ENCODE measurements around the gene LYSMD4.

The LYSMD4 gene

GRCh38 chr15:99728916-99729315 lies 4.3 kb downstream of the LYSMD4 start:
- no peak overlapping the region for H3K27ac Mint-ChIP-seq (ENCODE audit: low read depth)
- DNase-seq (ENCODE audit: low spot score in 2 of 2): no peak
- no peaks in the 10 kb centered on the region for H3K9me3 Mint-ChIP-seq
- peaks cover 8% of the 10 kb centered on the region for H3K36me3 Mint-ChIP-seq (ENCODE audit: insufficient read depth)
- H3K4me1 Mint-ChIP-seq: peaks cover 18% of the 10 kb centered on the region
- no peak overlapping the region for H3K4me3 Mint-ChIP-seq
- no peaks in the 10 kb centered on the region for H3K27me3 Mint-ChIP-seq
- ATAC-seq (replicated peaks; ENCODE audit: extremely low read depth, poor library complexity, severe bottlenecking): no peak

- DNase-seq (ENCODE audit: low spot score in 2 of 2) (no peak), ATAC-seq (replicated peaks; ENCODE audit: extremely low read depth, poor library complexity, severe bottlenecking) (no peak)
- Mint-ChIP-seq H3K4me1 (peaks cover 14% of the 10 kb centered on the region), H3K27ac (ENCODE audit: low read depth) (no peak overlapping the region), H3K9me3 (no peaks in the 10 kb centered on the region), H3K27me3 (no peaks in the 10 kb centered on the region), H3K36me3 (ENCODE audit: insufficient read depth) (peaks cover 8% of the 10 kb centered on the region), H3K4me3 (no peak overlapping the region)
These were observed 5.5 kb downstream of the LYSMD4 start for GRCh38 chr15:99727733-99728132.

- H3K27ac Mint-ChIP-seq (ENCODE audit: low read depth): no peak overlapping the region
- no peak for DNase-seq (ENCODE audit: low spot score in 2 of 2)
- H3K4me1 Mint-ChIP-seq: peaks cover 13% of the 10 kb centered on the region
- no peaks in the 10 kb centered on the region for H3K9me3 Mint-ChIP-seq
- no peaks in the 10 kb centered on the region for H3K27me3 Mint-ChIP-seq
- H3K36me3 Mint-ChIP-seq (ENCODE audit: insufficient read depth): peaks cover 7% of the 10 kb centered on the region
- H3K4me3 Mint-ChIP-seq: no peak overlapping the region
- ATAC-seq (replicated peaks; ENCODE audit: extremely low read depth, poor library complexity, severe bottlenecking): no peak
These were observed 5.9 kb downstream of the LYSMD4 start for GRCh38 chr15:99727330-99727729.

DNA sequence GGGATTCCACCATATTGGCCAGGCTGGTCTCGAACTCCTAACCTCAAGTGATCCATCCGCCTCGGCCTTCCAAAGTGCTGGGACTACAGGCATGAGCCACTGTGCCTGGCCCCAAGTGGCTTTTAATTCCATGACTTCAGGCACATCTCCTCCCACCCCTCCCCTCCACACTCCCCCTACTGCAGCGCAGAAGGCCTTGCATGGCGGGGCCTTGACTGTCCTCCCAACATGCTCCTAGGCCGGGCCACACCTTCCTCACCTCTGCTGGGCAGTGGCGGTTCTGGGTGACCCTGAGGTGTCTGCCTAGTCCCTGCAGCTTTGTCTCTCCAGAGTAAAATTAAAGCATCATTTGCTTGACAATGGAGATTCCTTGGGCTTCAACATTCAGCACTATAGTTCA lies 6.9 kb downstream of the LYSMD4 start:
- no peaks in the 10 kb centered on the region for H3K27me3 Mint-ChIP-seq
- no peak overlapping the region for H3K27ac Mint-ChIP-seq (ENCODE audit: low read depth)
- H3K36me3 Mint-ChIP-seq (ENCODE audit: insufficient read depth): peaks cover 4% of the 10 kb centered on the region
- ATAC-seq (replicated peaks; ENCODE audit: extremely low read depth, poor library complexity, severe bottlenecking) (no peak), DNase-seq (ENCODE audit: low spot score in 2 of 2) (no peak)
- no peak overlapping the region for H3K4me3 Mint-ChIP-seq
- H3K9me3 Mint-ChIP-seq: no peaks in the 10 kb centered on the region
- H3K4me1 Mint-ChIP-seq: peaks cover 7% of the 10 kb centered on the region

GRCh38 chr15:99722406-99722805 lies 10.8 kb downstream of the LYSMD4 start:
- ATAC-seq (replicated peaks; ENCODE audit: extremely low read depth, poor library complexity, severe bottlenecking) (no peak), DNase-seq (ENCODE audit: low spot score in 2 of 2) (no peak)
- Mint-ChIP-seq H3K4me3 (no peak overlapping the region), H3K27me3 (no peaks in the 10 kb centered on the region), H3K4me1 (peaks cover 15% of the 10 kb centered on the region), H3K9me3 (no peaks in the 10 kb centered on the region), H3K27ac (ENCODE audit: low read depth) (no peak overlapping the region), H3K36me3 (ENCODE audit: insufficient read depth) (peaks cover 3% of the 10 kb centered on the region)

GRCh38 chr15:99721896-99722295 lies 11.3 kb downstream of the LYSMD4 start:
- H3K9me3 Mint-ChIP-seq: no peaks in the 10 kb centered on the region
- peaks cover 15% of the 10 kb centered on the region for H3K4me1 Mint-ChIP-seq
- ATAC-seq (replicated peaks; ENCODE audit: extremely low read depth, poor library complexity, severe bottlenecking): no peak
- no peaks in the 10 kb centered on the region for H3K27me3 Mint-ChIP-seq
- DNase-seq (ENCODE audit: low spot score in 2 of 2): no peak
- H3K27ac Mint-ChIP-seq (ENCODE audit: low read depth): no peak overlapping the region
- peaks cover 3% of the 10 kb centered on the region for H3K36me3 Mint-ChIP-seq (ENCODE audit: insufficient read depth)
- no peak overlapping the region for H3K4me3 Mint-ChIP-seq

DNA sequence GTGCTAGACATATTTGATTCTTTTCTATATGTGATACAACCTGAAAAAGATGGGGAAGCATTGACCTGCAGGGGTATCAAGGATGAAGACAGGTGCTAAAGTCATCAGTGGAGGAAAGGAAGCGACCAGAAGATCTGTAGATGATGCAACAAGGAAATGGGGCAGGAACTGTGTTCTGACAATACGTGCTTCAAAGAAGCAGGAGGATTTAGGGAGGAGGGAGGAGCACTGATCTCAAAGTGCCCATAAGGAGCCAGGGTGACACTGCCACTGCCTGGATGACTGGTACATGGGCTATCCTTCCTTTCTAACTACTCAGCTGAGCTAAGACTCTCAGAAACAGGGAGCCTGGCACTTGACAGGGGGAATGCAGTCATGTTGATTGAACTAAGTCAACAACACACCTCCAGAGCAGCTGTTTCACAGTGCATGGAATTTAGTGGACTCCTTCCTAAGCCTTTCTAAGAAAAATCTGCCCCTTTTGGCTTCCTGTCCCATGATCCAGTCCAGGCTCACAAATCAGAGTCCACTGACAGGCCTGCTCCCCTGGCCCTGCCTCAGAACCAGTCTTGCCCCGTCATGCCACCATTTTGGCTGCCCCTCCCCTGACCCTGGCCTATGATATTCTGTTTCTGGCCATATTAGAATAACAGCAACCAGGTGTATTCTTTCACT lies 12.0 kb downstream of the LYSMD4 start:
- Mint-ChIP-seq H3K27me3 (no peaks in the 10 kb centered on the region), H3K4me1 (peaks cover 15% of the 10 kb centered on the region), H3K27ac (ENCODE audit: low read depth) (peak overlapping the region; percentile 10), H3K9me3 (no peaks in the 10 kb centered on the region), H3K4me3 (no peak overlapping the region), H3K36me3 (ENCODE audit: insufficient read depth) (peaks cover 3% of the 10 kb centered on the region)
- no peak for DNase-seq (ENCODE audit: low spot score in 2 of 2)
- no peak for ATAC-seq (replicated peaks; ENCODE audit: extremely low read depth, poor library complexity, severe bottlenecking)

DNA sequence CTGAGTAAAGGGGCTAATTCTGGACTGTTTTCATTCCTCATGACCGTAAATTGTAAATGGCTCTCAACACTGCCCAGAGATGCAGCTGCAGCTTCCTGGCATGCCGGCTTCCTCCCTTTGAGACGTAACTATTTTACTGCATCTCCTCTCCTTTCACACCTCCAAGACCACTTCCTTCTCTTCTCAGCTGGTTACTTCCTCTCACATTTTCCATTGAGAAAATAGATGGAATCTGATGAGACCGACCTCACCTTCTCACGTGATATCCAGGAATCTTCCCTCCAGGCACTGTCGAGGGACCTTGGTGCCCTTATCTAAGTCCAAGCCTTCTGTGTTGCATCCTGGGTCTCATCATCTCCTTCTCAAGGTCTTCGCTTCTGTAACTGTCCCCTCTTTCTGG lies 12.7 kb downstream of the LYSMD4 start:
- Mint-ChIP-seq H3K27me3 (no peaks in the 10 kb centered on the region), H3K9me3 (no peaks in the 10 kb centered on the region), H3K4me1 (peaks cover 15% of the 10 kb centered on the region), H3K36me3 (ENCODE audit: insufficient read depth) (peaks cover 3% of the 10 kb centered on the region), H3K4me3 (no peak overlapping the region), H3K27ac (ENCODE audit: low read depth) (peak overlapping the region; percentile 10)
- DNase-seq (ENCODE audit: low spot score in 2 of 2): no peak
- no peak for ATAC-seq (replicated peaks; ENCODE audit: extremely low read depth, poor library complexity, severe bottlenecking)

GRCh38 chr15:99719096-99719541 lies 14.1 kb downstream of the LYSMD4 start:
- Mint-ChIP-seq H3K27ac (ENCODE audit: low read depth) (no peak overlapping the region), H3K4me3 (no peak overlapping the region), H3K27me3 (no peaks in the 10 kb centered on the region), H3K4me1 (peaks cover 15% of the 10 kb centered on the region), H3K9me3 (no peaks in the 10 kb centered on the region), H3K36me3 (ENCODE audit: insufficient read depth) (no peaks in the 10 kb centered on the region)
- ATAC-seq (replicated peaks; ENCODE audit: extremely low read depth, poor library complexity, severe bottlenecking): no peak
- DNase-seq (ENCODE audit: low spot score in 2 of 2): no peak

DNA sequence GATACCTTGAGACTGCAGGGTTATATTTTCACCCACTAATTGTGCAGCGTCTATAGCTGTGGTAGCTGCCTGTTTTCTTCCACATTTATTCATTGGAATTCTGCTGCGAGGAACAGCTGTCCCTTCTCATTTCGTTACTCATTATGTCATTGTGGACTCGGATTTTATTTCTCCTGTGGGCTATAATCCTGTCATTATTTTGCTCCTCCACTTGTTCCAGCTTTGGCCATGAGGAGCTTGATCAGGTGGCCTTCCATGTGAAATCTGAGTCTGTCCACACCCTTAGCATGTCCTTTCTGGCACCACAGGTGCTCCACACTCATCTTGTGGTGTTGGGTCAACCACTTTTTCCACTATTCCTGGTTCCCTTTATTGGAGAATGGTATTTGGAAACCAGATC lies 14.8 kb downstream of the LYSMD4 start:
- ATAC-seq (replicated peaks; ENCODE audit: extremely low read depth, poor library complexity, severe bottlenecking): no peak

DNA sequence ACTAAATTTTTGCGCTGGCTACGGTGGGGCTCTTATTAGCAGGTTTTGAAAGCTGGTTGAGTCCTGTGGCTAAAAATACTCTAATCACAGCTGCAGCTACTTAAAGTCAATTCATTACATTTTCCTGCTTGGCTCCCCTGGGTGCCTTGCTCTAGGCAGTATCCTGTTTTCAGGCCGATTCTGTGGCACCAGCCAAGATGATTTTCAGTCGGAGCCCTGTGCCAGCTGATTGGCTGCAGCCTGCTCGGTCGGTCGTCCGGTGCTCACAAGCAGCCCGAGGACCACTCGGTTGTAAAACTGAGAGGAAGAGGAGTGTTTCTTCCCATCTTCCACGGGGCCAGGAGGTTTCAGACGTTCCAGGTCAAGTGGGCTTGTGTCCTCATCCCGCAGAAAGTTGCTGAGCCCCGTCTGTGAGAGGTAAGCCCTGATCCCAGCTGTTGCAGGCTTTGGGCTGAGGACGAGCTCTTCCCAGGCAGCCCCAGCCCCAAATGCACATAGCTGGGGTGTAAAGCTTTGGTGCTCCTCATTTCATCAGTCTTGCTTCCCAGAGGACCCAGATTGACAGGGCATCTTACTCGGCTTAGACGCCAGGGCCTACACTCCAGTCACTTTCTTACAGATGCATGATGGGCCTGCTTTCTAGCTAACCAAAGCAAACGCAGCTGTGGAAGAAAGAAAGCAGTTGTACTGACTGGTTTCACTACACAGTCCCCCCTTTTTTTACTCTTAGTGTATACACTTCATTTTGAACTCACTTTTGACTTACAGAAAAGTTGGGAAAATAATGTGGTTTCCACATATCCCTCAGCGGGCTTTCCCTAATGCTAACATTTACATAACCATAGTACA lies 15.9 kb downstream of the LYSMD4 start:
- DNase-seq (ENCODE audit: low spot score in 2 of 2) (no peak), ATAC-seq (replicated peaks; ENCODE audit: extremely low read depth, poor library complexity, severe bottlenecking) (no peak)
- Mint-ChIP-seq H3K36me3 (ENCODE audit: insufficient read depth) (no peaks in the 10 kb centered on the region), H3K27ac (ENCODE audit: low read depth) (no peak overlapping the region), H3K4me1 (peaks cover 17% of the 10 kb centered on the region), H3K27me3 (no peaks in the 10 kb centered on the region), H3K4me3 (no peak overlapping the region), H3K9me3 (no peaks in the 10 kb centered on the region)

More for the DNA sequence above, 14.8 kb downstream of the LYSMD4 start:
- H3K4me1 Mint-ChIP-seq: peaks cover 15% of the 10 kb centered on the region
- H3K27ac Mint-ChIP-seq (ENCODE audit: low read depth): no peak overlapping the region
- H3K36me3 Mint-ChIP-seq (ENCODE audit: insufficient read depth): no peaks in the 10 kb centered on the region
- H3K27me3 Mint-ChIP-seq: no peaks in the 10 kb centered on the region
- no peaks in the 10 kb centered on the region for H3K9me3 Mint-ChIP-seq
- no peak for DNase-seq (ENCODE audit: low spot score in 2 of 2)
- no peak overlapping the region for H3K4me3 Mint-ChIP-seq

DNA sequence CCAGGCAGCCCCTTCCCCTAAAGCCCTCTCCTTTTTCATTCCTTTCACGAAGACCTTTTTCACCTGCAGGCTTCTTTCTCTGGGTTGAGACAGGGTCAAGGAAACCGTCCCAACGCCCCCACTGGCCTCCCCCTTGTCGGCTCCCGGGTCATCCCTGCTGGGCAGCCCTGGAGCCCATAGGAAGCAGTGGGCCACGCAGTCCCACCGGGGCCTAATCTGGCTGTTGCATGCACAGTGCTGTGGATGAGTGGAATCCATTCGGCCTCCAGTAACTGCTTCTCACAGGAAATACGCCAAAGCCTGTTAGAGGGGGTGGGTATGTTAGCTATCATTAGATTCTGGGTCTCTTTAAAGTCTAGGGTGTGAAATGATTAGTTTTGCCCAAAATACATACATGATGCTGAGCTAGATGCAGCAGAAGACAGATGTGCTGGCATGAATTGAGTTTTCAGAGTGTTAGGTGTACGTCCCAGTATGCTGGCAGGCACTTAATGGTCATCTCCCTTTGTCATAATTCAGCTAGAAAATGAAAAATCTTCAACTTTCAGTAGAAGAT lies 16.6 kb downstream of the LYSMD4 start:
- no peak for DNase-seq (ENCODE audit: low spot score in 2 of 2)
- H3K4me3 Mint-ChIP-seq: no peak overlapping the region
- no peaks in the 10 kb centered on the region for H3K27me3 Mint-ChIP-seq
- no peaks in the 10 kb centered on the region for H3K36me3 Mint-ChIP-seq (ENCODE audit: insufficient read depth)
- H3K9me3 Mint-ChIP-seq: no peaks in the 10 kb centered on the region
- no peak for ATAC-seq (replicated peaks; ENCODE audit: extremely low read depth, poor library complexity, severe bottlenecking)
- peaks cover 20% of the 10 kb centered on the region for H3K4me1 Mint-ChIP-seq
- no peak overlapping the region for H3K27ac Mint-ChIP-seq (ENCODE audit: low read depth)

- Mint-ChIP-seq H3K4me1 (peaks cover 13% of the 10 kb centered on the region), H3K9me3 (no peaks in the 10 kb centered on the region), H3K27me3 (no peaks in the 10 kb centered on the region), H3K36me3 (ENCODE audit: insufficient read depth) (peaks cover 5% of the 10 kb centered on the region), H3K4me3 (no peak overlapping the region), H3K27ac (ENCODE audit: low read depth) (peak overlapping the region; percentile 32)
- ATAC-seq (replicated peaks; ENCODE audit: extremely low read depth, poor library complexity, severe bottlenecking) (no peak), DNase-seq (ENCODE audit: low spot score in 2 of 2) (no peak)
These were observed 20.8 kb downstream of the LYSMD4 start for GRCh38 chr15:99712415-99712814.
